A673 (cell line): Measurements from ENCODE around the gene MBL2. TPM values are rescaled to one million over a fixed set of nuclear protein-coding genes. Genes with fewer than 3 reads are reported as not detected.

Source experiments
- BruUV-seq: library from RNA; stranded (reverse); fragments of 400-500 nt; replicated peaks from 2 replicates; lab custom pipeline; 2021; lab: Mats Ljungman, UMichigan
- CTCF ChIA-PET: fragments of 300-600 bp; sonication (Branson Sonifier 250); formaldehyde crosslinking; loops from one replicate; lab custom pipeline; 2022; ENCODE audit warnings: antibody characterized with exemption; lab: Charles Lee
- POLR2A ChIA-PET: fragments of 300-600 bp; sonication (Branson Sonifier 250); formaldehyde crosslinking; loops from one replicate; lab custom pipeline; 2022; ENCODE audit warnings: antibody characterized with exemption; ENCODE audit not compliant: low non-redundant PET; lab: Charles Lee
- DNase-seq: peaks from one replicate; pipeline ENCODE4 v3.0.0-alpha.2; 2015; ENCODE audit warnings: low spot score
- H3K27ac ChIP-seq: fragments of 200-600 bp; sonication (generic); 2 replicates; pipeline ENCODE4 v1.5.1; 2016; ENCODE audit warnings: mixed run types, low read depth, mild to moderate bottlenecking, mixed read lengths, antibody characterized with exemption, low read length; ENCODE audit not compliant: poor library complexity, severe bottlenecking
- H3K27me3 ChIP-seq: fragments of 200-600 bp; sonication (generic); replicated peaks from 2 replicates; pipeline ENCODE4 v1.6.1; 2017; ENCODE audit warnings: mixed run types, low read depth, mild to moderate bottlenecking, mixed read lengths, antibody characterized with exemption, low read length; ENCODE audit not compliant: insufficient read depth, poor library complexity
- H3K36me3 ChIP-seq: fragments of 200-600 bp; sonication (generic); 2 replicates; pipeline ENCODE4 v1.6.1; 2016; ENCODE audit warnings: mixed run types, mild to moderate bottlenecking, mixed read lengths, antibody characterized with exemption, low read length; ENCODE audit not compliant: insufficient read depth, poor library complexity, severe bottlenecking
- H3K4me1 ChIP-seq: fragments of 200-600 bp; sonication (generic); 2 replicates; pipeline ENCODE4 v1.6.1; 2017; ENCODE audit warnings: mixed run types, mild to moderate bottlenecking, mixed read lengths, antibody characterized with exemption, low read length; ENCODE audit not compliant: insufficient read depth, poor library complexity, severe bottlenecking
- H3K4me3 ChIP-seq: fragments of 200-600 bp; sonication (generic); 2 replicates; pipeline ENCODE4 v1.5.1; 2016; ENCODE audit warnings: low read depth, mixed run types, mild to moderate bottlenecking, mixed read lengths, low read length; ENCODE audit not compliant: poor library complexity, severe bottlenecking
- H3K9me3 ChIP-seq: fragments of 200-600 bp; sonication (generic); 2 replicates; pipeline ENCODE4 v1.6.1; 2016; ENCODE audit warnings: mixed run types, low read depth, mild to moderate bottlenecking, mixed read lengths, antibody characterized with exemption, low read length; ENCODE audit not compliant: poor library complexity, severe bottlenecking
- CTCF ChIP-seq: fragments of 300-800, 200-600 bp; sonication (generic); conservative IDR thresholded peaks from 2 replicates; pipeline ENCODE4 v1.5.1; 2017; ENCODE audit warnings: low read depth, mild to moderate bottlenecking, antibody characterized with exemption, low read length, moderate library complexity, mixed read lengths
- EZH2 ChIP-seq: fragments of 200-600 bp; sonication (generic); IDR thresholded peaks from 2 replicates; pipeline ENCODE4 v1.6.1; 2017; ENCODE audit warnings: borderline replicate concordance, low read depth, mild to moderate bottlenecking, mixed read lengths, antibody characterized with exemption, low read length; ENCODE audit not compliant: poor library complexity, severe bottlenecking
- intact Hi-C: fragments of 100-400 bp; cut with micrococcal nuclease; formaldehyde crosslinking; loops from one replicate; pipeline ENCODE4 v1.10.0; 2022; ENCODE audit not compliant: unreplicated experiment
- total RNA-seq: library from RNA; stranded (reverse); gene quantifications from 2 replicates; pipeline ENCODE4 v1.2.3, GENCODE V29; 2021

Gene MBL2
- total RNA-seq, 1 experiment from 2014 or later = not detected

DNA sequence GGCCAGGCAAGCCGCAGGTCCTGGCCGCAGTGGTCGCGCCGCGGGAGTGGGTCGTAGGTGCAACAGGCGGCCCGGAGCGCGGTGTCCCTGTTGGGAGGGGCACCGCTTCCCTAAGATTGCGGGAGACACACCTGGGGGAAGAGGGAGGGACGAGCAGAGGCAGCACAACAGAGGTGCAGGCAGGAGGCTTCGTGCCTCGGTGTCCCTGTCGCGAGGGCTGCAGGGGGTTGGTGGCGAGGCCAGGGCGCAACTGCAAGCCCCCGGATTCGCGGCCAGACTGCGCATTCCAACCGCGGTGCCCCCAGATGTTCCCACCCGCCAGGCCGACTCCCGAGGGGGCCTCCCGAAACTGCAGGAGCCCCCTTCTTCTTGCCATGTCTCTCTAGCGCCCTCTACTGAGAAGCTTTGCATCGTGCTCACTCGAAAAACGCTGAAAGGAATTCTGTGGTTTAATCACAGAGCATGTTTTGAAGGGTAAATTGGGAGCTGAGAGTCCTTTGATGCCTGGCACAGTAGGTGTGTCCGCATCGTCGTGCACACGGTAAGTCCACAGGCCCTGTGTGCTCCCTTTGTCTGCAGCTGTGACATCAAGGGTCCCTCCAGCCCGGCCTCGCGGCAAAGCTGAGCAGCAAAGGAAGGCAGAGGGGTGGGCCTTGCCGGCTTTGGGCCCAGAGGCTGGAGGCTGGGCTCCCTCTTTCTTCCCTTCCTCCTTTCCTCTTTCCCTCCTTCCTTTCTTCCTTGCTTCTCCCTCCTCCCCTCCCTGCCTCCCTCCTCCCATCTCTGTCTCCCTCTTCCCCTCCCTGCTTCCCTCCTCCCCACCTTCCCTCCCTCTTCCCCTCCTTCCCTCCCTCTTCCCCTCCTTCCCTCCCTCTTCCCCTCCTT is 6.2 kb upstream of the MBL2 start:
- H3K9me3 ChIP-seq = no peaks in the 10 kb centered on the region
- peak; percentile 68 for TF ChIP-seq CTCF
- no peak for TF ChIP-seq EZH2
- no peaks in the 10 kb centered on the region for H3K27me3 ChIP-seq
- H3K36me3 ChIP-seq = no peaks in the 10 kb centered on the region
- no TSS peak for BruUV-seq
- DNase-seq = peak; percentile 54
- H3K4me3 ChIP-seq = no peak overlapping the region
- H3K4me1 ChIP-seq = no peaks in the 10 kb centered on the region
- CTCF ChIA-PET = interaction anchor here (1.0 kb wide), 1 partner anchor 38 kb away, joined by 3 read pairs; no protein-coding TSS in a partner anchor
- POLR2A ChIA-PET = no interaction called here
- H3K27ac ChIP-seq = no peak overlapping the region
- intact Hi-C loops = no loop called here

GRCh38 chr10:52777414-52777813 is 4.8 kb upstream of the MBL2 start:
- Histone ChIP-seq H3K4me3 (no peak overlapping the region), H3K9me3 (no peaks in the 10 kb centered on the region), H3K36me3 (no peaks in the 10 kb centered on the region), H3K4me1 (no peaks in the 10 kb centered on the region), H3K27me3 (no peaks in the 10 kb centered on the region), H3K27ac (no peak overlapping the region)
- ChIA-PET CTCF (no interaction called here), POLR2A (no interaction called here)
- TF ChIP-seq EZH2 = no peak
- no peak for TF ChIP-seq CTCF
- intact Hi-C loops = no loop called here
- no peak for DNase-seq
- BruUV-seq = no TSS peak

DNA sequence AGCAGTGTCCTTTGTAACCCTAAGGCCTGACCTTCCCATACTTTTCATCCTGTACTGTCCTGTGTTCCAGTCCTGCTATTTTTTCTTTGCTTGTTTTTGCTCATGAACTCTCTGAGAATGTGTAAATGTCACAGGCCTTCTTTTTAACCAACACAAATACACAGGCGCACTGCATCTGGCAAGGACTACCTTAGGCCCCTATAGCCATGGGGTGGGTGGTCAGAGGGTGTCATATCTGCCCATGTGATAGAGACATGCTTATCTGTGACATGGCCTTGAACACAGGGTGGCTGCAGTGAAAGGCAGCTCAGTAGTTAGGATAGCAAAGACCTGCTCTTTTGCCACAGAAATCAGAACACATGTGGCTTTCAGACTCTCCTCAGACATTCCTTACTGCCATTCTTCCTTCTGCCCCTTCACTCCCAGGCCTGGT is 3.9 kb upstream of the MBL2 start:
- no TSS peak for BruUV-seq
- H3K4me3 ChIP-seq = no peak overlapping the region
- H3K4me1 ChIP-seq = no peaks in the 10 kb centered on the region
- intact Hi-C loops = no loop called here
- H3K27ac ChIP-seq = no peak overlapping the region
- no peak for DNase-seq
- ChIA-PET POLR2A (no interaction called here), CTCF (interaction anchor here (1.1 kb wide), 1 partner anchor 132 kb away, joined by 3 read pairs; no protein-coding TSS in a partner anchor)
- TF ChIP-seq CTCF (no peak), EZH2 (no peak)
- no peaks in the 10 kb centered on the region for H3K36me3 ChIP-seq
- H3K9me3 ChIP-seq = no peaks in the 10 kb centered on the region
- no peaks in the 10 kb centered on the region for H3K27me3 ChIP-seq
